GM21619 (cell line): ENCODE measurements around the gene SLC9A4.
"Not testable (repeated sequence)": the region's sequence is repeated elsewhere in the genome, so short reads cannot be mapped to it uniquely, and the experiment has no call there.

Source experiments
- ATAC-seq: cut with Tn5 transposase; IDR thresholded peaks from one replicate; pipeline ENCODE4 v1.9.1; 2021; ENCODE audit not compliant: unreplicated experiment

The SLC9A4 gene

GRCh38 chr2:102540882-102541281 lies 67.9 kb downstream of the SLC9A4 start:
- ATAC-seq: no peak

DNA sequence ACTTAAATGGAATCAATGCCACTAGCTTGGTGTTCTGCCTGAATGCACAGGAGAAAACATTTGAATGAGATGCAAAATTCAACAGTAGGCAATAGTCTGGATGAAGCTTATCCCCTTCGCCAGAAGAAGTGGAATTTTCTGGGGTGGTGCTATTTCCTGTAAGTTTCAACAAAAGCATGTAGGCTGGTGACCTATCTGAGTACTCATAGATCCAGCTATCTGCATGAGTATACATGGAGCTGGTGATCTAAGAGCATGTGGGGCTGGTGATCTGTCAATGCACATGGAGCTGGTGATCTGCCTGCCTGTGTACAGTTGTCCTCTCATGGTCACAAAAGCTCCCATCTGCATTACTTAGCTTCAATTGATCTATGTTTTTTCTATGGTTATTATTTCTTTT lies 71.2 kb downstream of the SLC9A4 start:
- ATAC-seq: no peak

GRCh38 chr2:102547462-102547861 lies 74.4 kb downstream of the SLC9A4 start:
- no peak for ATAC-seq

DNA sequence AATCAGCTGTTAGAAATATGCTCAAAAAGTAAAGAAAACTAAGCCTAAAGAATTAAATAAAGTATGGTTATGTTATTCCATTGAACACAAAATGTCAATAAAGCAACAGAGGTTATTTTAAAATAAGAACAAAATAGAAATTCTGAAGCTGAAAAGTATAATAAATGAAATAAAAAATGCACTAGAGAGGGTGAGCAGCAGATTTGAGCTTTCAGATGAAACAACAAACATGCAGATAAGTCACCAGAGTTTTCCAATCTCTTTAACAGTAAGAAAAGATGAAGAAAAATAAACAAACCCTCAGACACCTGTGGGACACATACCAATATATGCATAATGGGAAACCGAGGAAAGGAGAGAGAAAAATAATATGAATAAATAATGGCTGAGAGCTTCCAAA lies 76.0 kb downstream of the SLC9A4 start:
- no peak for ATAC-seq

DNA sequence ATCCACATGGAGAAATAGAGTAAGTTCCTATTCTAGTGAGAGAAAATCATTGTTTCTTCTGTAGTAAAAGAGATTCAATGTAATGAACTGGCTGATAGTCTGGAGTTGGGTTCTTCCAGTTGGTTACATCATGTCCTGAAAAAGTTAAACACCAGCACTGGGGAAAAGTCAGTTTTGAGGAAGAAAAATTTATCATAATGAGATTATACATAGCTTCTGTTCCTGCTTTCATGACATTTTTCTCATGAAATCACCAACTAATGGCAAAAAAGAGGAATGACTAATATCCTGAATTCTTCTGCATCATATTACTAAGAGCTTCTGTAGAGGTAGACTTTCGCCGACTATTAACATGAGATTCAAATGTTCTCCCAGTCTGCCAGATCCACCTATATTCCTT lies 77.1 kb downstream of the SLC9A4 start:
- ATAC-seq: no peak

- ATAC-seq: no peak
Observed at GRCh38 chr2:102551329-102552096, 78.5 kb downstream of the SLC9A4 start.

DNA sequence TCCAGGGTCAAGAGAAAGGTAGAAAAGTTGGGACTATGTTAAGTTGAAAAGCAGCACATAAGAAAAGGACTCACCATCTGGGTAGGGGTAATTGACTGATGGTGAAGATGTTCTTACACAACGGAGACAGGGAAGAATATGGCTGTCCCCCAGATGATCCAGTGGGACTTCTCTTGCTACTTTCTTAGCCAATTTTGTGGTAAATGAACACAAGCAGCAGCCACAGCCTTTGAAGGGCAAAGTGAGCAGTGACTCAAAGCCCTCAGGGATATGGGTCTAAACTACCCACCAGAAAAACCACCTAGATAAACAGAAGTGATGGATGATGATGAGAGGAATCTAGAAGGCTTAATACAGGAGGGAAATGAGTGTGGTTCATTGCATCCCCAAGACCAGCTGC lies 80.6 kb downstream of the SLC9A4 start:
- no peak for ATAC-seq

- ATAC-seq: no peak
Observed at GRCh38 chr2:102558463-102558862, 85.4 kb downstream of the SLC9A4 start.

GRCh38 chr2:102562542-102562941 lies 89.5 kb downstream of the SLC9A4 start:
- ATAC-seq: not testable (repeated sequence)

GRCh38 chr2:102575888-102576287 lies 102.9 kb downstream of the SLC9A4 start:
- no peak for ATAC-seq

DNA sequence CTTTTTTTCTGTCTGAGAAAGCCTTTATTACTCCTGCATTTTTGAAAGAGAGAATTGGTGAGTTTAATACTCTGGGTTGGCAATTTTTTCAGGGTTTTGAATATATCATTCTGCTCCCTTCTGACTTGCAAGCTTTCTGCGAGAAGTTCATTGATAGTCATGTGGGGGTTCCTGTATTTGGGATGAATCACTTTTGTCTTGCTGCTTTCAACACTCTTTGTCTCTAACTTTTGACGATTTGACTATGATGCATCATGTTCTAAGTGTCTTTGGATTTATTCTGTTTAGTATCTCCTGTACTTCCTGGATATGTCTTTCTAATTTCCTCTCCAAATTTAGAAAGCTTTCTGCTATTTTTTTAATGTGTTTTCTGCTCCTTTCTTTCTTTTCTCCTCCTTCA lies 105.3 kb downstream of the SLC9A4 start:
- ATAC-seq: no peak

DNA sequence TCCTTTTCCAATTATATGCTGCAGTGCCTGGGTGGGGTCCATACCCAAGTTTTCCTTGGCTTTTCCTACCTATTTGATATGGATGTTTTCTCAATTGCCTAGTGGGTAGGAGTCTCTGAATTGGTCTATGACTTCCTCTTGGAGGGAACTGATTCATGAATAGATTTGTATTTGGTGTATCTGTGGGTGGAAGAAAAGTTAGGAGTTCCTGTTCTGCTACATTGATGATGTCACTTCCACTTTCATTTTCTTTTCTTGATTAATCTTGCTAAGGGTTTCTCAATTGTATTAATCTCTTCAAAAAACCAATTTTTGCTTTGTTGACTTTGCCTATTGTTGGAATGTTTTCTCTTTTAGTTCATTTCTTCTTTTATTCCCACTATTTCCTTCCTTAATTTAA lies 108.9 kb downstream of the SLC9A4 start:
- ATAC-seq: no peak

DNA sequence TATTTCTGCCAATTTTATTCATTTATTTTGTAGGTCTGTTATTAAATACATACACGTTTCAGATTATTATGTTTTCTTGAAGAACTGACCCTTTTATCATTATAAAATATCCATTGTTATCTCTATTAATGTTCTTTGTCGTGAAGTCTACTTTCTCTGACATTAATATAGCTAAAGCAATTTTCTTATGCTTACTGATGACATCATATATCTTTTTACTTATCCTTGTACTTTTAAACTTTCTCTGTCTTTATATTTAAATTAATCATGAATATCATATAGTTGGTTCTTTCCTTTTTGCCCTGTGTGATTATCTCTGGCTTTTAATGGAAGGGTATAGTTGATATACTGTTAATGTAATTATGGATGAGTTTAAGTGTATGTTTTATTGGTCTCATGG lies 109.8 kb downstream of the SLC9A4 start:
- no peak for ATAC-seq
